M059J (cell line): ENCODE measurements around the gene NAPSA. TPM values are rescaled to one million over a fixed set of nuclear protein-coding genes. Genes with fewer than 3 reads are reported as not detected.
A peak's percentile ranks its signal among the peaks of the same experiment; 100 is the strongest.

ENCODE experiments used
- DNase-seq: peaks from one replicate; pipeline ENCODE4 v3.0.0-alpha.2; 2012; ENCODE audit warnings: low read depth
- total RNA-seq: library from RNA; depleted of rRNA; stranded (reverse); fragments of >200 nt; shearing (Covaris generic); gene quantifications from 2 replicates; pipeline ENCODE4 v1.2.3, GENCODE V29; 2014

Gene NAPSA
- total RNA-seq, 1 experiment from 2014 or later = 0.12 TPM

- DNase-seq = no peak
Observed at GRCh38 chr19:50384685-50385535, 19.5 kb upstream of the NAPSA start.

- peak; percentile 95 for DNase-seq
Observed at GRCh38 chr19:50383852-50384684, 18.6 kb upstream of the NAPSA start, which contains the start of gene POLD1. TSS of gene POLD1 (plus strand) at chr19:50384347. CDS start at chr19:50398852, 14,505 bp downstream.

GRCh38 chr19:50383001-50383851 is 17.8 kb upstream of the NAPSA start:
- DNase-seq = no peak

- no peak for DNase-seq
Observed at GRCh38 chr19:50381881-50382729, 16.7 kb upstream of the NAPSA start.

GRCh38 chr19:50380751-50381151 is 15.3 kb upstream of the NAPSA start:
- DNase-seq = no peak

GRCh38 chr19:50380137-50380536 is 14.7 kb upstream of the NAPSA start:
- DNase-seq = no peak

GRCh38 chr19:50379602-50380001 is 14.2 kb upstream of the NAPSA start:
- DNase-seq = no peak

GRCh38 chr19:50378863-50379236 is 13.4 kb upstream of the NAPSA start:
- no peak for DNase-seq

GRCh38 chr19:50378169-50378862 is 12.9 kb upstream of the NAPSA start:
- DNase-seq = no peak

GRCh38 chr19:50377517-50377916 is 12.1 kb upstream of the NAPSA start:
- DNase-seq = no peak

GRCh38 chr19:50377051-50377461 is 11.6 kb upstream of the NAPSA start:
- no peak for DNase-seq

- peak; percentile 94 for DNase-seq
Observed at GRCh38 chr19:50376166-50377050, 11.0 kb upstream of the NAPSA start, which contains the start of gene NR1H2. TSS of gene NR1H2 (plus strand) at chr19:50376457. CDS start at chr19:50377606, 1,149 bp downstream.

GRCh38 chr19:50371914-50372475 is 6.6 kb upstream of the NAPSA start:
- DNase-seq = no peak

GRCh38 chr19:50368649-50369570 is 3.5 kb upstream of the NAPSA start:
- DNase-seq = peak; percentile 89

- no peak for DNase-seq
Observed at GRCh38 chr19:50362656-50363424, 2.6 kb downstream of the NAPSA start.

GRCh38 chr19:50362030-50362412 is 3.4 kb downstream of the NAPSA start:
- no peak for DNase-seq
